ENCODE data around the gene TRIM44.
"Not testable (repeated sequence)": the region's sequence is repeated elsewhere in the genome, so short reads cannot be mapped to it uniquely, and the experiment has no call there.

TRIM44 gene

DNA sequence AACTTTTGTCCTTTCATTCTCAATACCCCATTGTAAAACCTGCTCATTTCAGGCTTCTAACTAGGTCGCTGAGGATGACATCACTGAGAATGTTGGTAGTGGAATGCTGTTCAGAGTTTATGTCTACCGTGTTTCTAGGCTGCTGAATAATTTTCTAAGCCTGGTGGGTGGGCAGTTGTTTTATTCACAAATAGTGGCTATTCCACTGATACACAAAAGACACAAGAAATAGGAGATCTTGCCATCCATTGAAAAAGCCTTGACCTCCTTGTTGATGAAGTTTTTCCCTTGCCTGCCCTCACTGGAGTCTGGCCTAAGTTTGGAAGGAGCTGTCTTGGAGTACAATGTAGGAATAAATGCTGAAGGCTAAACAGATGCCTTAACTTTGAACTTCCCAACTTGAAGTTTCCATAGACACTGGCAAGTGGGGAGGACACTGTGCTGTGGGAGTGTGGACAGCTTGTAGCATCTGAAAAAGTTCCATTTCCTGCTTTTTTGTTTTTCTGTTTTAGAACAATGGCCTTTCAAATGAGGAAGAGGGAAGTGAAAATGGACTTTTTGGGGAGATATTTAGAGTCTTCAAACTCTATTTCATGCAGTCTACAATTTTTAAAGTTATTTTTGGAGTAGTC, 59.2 kb downstream of the TRIM44 start:
- no peak for DNase-seq

DNA sequence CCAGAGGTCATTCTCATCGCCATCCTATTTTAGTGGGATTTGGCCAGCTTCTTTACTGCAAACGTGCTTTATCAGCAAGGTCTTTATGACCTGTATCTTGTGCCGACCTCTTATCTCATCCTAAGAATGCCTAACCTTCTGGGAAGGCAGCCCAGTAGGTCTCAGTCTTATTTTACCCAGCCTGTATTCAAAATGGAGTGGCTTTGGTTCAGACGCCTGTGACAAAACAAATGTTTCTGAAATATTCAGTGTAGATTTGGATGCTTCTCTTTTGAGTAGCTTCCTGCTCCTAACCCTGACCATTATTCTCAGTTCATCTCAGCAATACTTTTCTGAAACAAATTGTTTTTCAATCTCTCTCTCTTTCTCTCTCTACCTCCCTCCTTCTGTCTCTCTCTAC, 60.1 kb downstream of the TRIM44 start:
- DNase-seq = no peak

DNA sequence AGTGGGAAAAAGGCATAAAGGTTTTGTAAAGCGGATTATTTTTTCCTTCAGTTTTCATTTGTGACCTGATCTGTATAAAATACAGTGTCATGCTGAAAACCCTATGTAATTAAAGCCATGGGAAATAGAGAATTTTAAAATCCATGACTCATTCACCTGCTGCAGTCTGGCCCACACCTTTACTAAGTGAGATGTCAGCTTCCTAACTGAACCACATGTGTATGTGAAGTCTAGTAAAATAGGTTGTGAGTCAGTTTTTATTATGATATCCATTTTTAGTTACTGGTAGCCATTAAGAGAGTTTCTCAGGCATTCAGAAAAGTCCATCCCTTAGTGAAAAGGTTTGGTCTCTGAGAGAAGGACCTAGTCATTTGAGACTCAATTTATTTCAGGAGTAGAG, 60.9 kb downstream of the TRIM44 start:
- no peak for DNase-seq

DNA sequence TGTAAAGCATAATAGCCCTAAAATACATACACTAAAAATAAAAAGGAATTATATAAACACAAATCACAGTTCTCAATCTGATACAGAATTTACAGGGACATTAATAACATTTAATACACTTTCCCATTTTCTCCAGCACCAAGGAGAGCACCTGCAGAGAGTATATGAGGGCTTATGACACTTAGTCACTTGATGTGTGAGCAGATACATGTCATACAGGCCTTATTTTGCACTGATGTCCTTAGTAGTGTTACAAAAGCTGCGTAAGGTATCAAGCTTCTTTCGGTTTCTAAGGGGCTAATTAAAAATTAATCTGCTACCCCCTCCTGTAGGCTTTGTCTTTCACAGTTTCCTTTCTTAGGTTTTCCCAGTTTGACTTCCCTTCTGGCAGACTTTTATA, 61.3 kb downstream of the TRIM44 start:
- DNase-seq = no peak

DNA sequence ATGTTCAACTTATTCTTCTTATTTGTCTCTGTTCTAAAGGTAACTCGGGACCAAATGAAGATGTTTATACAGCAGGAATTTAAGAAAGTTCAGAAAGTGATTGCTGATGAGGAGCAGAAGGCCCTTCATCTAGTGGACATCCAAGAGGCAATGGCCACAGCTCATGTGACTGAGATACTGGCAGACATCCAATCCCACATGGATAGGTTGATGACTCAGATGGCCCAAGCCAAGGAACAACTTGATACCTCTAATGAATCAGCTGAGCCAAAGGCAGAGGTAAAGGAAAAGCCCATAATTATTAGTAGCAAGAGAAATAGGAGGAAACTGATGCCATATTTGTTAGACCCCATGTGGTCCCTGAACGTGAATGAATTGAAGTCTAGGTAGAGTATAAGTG, 63.3 kb downstream of the TRIM44 start:
- no peak for DNase-seq

DNA sequence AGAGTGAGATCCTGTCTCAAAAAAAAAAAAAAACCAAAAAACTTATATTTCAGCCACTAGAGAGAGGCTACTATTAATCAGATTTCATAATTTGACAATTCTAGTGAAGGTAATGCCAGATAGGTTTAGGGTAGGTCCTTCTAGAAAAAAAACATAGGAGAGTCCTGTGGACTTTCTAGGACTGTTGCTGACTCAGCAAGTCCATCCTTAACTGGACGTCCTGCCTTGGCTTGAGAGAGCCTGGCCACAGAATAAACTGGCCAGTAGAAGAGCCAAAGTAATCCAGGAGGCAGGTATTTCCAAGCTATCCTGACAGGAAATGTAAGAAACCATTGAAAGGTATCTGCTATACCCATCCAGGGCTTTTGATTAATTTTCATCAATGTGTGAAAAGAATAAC, 64.6 kb downstream of the TRIM44 start:
- DNase-seq = no peak

DNA sequence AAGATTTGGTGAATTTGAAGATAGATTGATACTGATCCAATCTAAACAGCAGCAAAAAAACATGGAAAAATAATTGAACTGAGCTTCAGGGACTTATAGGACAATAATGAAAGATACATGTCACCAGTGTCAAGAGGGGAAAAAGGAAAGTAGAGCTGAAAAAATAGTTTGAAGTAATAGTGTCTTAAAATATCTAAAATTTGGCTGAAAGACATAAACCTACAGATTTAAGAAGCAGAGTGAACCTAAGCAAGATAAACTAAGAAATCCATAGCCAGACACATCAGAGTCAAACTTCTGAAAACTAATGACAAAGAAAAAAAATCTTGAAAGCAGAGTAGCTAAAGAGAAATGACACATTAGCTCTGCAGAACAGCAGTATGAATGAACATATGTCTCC, 67.7 kb downstream of the TRIM44 start:
- DNase-seq = no peak

DNA sequence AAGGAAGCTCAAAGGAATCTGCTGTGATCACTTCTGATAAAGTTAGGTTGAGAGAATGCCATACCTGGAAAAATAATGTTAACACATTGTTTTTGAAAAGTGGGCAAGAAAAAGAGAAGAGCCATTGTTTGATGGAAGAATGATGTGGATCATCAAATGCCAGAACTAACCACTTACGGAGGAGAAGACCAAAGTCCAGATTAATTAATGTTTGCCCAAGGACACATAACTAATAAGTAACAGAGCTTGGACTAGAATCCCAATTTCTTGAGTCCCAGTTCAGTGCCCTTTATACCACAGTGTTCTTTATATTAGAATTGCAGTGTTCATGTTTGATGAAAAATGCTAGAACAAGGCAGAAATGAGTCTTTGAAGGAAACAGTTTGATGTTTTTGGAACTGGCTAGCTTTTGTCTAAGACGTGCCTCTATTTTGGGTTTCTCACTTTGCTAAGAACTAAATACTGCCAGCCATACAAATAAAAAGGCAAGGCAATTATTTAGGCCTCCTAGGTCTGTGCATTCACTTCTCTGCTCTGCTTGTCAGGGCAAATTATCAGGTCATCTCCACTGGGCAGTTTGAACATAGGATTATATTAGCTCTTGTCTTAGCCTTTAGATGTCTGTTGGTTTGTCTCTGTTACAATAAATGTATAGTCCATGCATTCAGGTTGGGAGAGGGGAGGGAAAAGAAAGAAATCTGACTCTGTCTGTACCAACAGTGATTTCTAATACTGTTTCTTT, 72.3 kb downstream of the TRIM44 start:
- no peak for DNase-seq

DNA sequence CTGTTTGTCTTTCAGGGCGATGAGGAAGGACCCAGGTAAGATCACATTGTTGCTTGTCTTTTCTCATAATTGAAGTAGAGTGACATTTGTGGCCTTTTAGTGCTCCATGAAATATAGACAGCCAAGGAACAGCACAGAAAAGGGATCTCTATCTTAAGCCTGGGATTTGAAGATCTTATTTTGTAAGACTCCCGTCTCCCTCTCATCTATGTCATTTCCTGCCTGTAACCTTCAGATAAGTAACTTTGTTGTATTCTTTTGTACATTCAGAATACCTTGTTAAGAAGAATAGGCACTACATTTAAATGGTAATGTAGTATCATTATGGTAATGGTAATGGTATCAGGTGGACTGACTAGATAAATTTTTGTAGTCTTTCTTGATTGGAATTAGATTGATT, 72.8 kb downstream of the TRIM44 start:
- DNase-seq = no peak

DNA sequence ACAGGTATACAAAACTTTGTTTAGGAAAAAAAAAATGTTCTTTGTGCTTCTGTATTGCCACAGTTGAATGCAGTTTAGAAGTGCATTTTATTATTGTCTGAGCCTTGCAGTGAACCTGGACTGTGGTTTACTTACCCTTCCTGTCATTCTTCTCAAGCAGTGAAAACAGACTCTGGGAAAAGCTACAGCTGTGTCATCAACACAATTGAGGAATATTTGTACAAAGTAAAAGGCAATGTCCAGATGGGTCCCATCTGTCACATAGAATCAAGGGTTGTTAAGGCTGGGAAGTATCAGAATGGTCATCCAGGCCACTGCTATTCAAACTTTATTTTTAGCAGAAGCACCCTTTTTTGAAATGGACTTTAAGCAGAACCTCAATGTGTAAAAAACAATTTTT, 73.3 kb downstream of the TRIM44 start:
- no peak for DNase-seq

DNA sequence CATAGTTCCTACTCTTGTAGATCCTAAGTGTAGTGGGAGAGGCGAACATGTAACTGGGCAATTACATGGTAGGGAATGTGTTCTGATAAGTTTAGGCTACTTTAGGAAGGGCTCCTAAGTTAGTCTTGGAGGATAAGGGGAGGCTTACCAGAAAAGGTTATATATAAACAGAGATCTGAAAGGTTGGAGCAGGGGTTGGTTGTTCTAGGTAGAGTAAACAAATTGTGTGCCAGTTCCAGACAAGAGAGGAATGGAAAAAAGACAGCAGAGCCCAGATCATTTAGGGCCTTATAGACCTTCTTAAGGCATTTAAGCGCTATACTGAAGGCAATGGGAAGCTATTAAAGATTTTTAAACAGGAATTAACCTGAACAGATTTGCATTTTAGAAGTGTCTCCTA, 74.4 kb downstream of the TRIM44 start:
- no peak for DNase-seq

DNA sequence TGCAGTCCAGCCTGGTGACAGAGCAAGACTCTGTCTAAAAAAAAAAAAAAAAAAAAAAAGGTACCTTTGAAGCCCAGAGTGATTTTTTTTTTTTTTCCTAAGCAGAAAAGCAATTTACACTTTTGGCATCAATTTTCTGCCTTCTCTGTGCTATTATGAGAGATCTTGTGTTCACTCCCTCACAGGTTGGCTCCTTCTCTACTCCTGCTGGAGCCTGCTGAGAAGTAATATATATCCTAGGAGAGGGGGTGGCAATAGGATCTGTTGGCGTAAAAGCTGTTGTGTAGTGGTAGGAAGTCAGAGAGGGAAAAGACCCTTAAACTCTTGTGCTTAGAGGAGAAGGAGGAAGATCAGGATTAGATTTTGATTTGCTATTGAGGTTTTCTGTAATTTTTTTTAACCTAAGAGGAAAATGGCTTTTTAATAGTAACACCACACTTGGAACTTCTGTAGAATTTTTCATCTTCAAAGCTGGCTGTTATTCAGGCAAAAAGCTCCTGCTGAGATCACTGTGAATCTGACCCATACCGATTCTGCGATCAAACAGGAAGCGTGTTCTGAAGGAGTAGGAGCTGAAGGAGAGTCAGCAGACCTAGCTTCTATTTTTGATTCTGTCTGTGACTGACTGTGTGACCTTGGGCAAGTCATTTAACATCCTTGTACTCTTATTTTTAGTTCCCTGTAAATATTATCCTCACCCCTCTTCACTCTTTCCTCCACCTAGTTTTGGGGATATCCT, 77.7 kb downstream of the TRIM44 start:
- no peak for DNase-seq

DNA sequence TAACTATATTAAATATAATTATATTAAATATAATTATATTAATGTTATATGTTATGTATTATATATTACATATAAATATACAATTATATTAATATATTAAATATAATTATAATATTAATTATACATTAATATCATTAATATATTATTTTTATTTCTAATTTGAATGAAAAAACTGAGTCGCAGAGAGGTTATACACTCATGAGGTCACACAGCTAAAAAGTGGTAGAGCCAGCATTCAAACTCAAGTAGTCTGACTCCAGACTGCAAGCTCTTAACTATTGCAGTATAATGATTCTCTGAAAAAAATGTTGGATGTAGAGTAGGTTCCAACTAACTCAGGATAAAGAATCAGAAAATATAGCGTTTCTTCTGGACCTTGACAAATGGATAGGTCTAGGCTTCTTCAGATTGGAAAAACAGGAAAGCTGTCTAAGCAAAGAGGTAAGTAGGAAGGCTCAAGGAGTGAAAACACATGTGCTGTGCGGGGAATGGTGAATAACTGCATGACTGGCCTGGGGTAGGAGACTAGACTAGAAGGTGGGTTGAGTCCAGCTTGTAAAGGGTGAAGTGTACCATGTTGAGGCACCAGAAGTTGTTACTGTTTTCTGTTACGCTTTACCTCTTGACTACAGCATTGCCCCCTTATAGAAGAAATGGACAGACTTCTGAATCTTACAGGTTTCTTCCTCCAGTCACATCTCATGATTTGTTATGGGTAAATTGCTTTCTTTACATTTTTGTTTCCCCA, 80.3 kb downstream of the TRIM44 start:
- DNase-seq = no peak

DNA sequence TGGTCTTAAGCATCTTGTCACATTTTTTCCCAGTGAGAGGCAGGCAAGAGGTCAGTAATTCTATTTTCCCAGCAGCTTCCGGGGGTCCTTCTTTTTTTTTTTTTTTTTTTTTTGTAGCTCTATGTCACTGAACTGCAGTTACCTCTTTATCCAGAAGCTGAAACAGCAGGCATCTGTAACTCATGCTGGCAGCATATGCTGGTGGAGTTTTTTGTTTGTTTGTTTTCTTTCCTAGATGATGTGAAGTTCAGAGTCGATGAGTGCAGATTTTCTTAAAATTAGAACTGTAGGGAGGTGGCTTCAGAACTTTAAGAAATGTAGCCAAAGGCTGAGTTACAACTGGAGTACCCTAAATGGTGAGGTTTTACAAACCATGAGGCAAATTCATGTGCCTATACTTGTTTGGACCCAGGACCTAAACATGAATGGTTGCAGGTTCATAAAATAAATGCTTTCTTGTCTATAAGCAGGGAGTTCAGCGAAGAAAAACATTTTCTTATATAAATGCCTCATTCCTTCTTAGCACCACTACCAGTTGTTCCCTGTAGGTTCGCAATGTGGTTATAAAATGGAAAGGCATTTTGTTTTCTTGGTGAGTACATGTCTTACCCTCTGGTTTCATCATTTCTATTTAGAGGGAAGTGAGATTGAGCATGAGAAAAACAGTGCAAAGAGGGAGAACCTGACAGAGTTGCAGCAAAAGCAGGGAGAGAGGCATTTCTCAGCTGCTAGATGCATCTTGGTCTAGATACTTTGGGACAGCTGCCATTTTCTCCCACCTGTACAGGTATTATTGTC, 84.0 kb downstream of the TRIM44 start:
- no peak for DNase-seq

DNA sequence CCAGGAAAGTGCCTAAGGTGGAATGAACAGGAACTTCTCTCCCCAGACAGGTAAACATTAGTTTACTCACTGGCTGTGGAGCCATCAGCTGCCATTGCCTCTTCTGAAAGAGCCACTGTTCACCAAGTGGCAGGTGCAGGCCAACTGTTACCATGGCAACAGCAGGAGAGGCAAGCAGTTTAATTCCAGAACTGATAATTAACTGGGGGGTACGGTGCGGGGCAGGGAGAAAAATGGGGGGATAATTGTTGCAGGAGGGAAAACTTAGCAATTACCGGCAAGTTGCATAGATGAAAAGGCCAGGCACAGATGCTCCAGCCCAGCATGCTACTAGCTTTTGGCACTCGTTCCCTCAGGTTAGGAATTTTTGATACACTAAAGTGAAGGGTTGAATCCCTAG, 85.1 kb downstream of the TRIM44 start:
- no peak for DNase-seq

DNA sequence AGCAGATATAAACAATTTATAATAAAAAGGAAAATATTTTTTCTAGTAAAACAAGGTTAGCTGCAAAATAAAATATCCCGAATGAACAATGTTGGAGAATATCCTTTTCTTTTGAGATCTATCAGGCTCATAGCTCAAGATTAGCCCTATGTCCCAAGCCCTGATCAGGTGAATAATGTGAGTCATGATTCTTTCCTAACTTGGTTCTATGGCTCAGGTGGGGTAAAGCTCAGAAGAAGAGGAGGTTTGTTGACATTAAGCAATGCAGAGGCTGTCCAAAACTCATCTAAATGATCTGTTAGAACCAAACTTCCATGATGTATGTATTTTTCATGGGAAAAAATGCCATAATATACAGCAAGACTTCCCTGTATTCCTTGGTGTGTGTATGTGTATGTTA, 86.1 kb downstream of the TRIM44 start:
- DNase-seq = no peak

DNA sequence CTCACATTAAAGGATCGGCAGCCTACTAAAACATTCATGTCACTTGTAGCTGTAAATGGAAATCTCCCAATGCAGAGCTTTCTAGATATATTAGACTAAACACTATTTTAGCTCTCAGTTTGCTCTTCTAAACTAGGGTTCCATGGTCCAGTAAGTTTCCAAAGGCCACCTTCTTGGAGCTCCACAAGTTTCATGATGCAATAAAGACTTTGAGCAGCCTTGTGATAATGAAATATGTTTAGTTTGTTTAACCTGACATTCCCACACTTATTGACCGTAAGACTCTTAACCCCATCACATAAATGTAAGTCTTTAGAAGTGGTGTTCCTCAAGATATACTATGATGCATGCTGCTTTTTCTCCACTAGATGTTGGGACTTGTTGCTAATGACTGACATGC, 87.7 kb downstream of the TRIM44 start:
- DNase-seq = no peak

DNA sequence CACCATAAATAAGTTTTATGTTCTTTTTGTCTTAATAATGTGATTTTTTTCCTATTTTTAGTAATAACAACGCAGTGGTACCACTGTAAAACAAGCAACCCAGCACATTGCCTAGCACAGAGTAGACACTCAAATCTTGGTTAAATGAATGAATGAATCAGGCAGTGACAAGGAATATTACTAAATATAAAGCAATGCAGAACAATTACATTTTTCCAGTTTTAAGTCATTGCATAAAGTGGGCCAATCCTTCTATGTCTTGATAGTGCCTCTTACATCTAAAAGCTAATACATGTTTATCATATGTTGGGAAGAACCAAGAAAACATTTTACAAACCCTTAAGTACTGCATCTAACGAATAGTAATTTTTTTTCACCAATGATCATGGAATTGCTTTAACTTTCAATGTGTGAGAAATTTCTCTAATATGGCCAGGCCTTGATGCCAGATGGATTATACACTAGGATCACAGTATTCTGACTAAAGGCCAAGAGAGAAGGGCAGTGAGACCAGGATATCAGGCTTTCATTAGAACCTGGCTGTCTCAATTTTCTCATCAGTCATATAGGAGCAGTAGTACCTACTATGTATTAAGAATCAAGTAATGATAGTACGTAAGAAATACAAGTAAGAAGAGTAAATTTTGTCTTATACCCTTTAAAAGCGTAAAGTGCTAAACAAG, 88.5 kb downstream of the TRIM44 start:
- no peak for DNase-seq

DNA sequence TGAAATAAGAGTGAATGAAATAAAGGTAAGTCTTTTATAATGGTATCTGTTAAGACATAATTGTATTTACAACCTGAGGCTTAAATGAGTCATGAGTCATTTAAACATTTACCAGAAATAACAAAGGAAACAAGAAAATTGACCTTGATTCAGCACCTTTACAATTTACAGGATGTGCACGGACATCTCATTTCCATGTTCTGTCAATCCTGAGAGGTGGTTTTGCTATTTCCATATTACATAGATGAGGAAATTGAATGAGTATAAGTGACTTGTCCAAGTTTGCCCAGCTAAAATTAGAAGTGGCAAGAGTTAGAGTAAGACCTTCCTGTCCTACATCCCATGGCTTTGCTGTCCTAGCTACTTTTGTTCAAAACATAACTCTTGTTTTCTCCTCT, 89.1 kb downstream of the TRIM44 start:
- DNase-seq = no peak

DNA sequence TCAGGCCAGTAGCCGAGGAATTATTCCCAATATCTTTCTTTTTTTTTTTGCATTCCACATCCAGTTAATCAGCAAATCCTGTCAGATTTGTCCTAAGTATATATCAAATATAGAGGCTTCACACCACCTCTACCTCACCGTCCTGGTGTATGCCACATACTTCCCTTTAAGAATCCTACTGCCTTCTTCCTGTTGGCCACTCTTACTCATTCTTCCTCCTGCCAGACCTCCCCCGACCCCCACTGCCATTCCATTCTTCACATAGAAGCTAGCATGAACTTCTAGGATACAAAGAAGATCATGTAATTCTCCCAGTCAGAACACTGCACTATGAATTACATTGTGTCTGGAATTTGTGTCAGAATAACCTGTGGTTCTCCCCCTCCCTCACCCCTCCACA, 89.5 kb downstream of the TRIM44 start:
- DNase-seq = no peak

DNA sequence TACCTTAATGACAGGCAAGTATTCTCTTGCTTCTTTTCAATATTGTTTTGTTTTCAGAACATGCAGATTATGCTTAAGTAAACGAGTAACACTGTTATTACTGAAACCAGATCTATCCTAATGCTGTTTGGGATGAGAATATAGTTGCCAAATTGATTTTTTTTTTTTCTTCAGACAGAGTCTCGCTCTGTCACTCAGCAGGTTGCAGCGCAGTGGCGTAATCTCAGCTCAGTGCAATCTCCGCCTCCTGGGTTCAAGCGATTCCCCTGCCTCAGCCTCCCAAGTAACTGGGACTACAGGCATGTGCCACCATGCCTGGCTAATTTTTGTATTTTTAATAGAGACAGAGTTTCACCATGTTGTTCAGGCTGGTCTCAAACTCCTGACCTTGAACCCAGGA, 91.0 kb downstream of the TRIM44 start:
- DNase-seq = not testable (repeated sequence)

DNA sequence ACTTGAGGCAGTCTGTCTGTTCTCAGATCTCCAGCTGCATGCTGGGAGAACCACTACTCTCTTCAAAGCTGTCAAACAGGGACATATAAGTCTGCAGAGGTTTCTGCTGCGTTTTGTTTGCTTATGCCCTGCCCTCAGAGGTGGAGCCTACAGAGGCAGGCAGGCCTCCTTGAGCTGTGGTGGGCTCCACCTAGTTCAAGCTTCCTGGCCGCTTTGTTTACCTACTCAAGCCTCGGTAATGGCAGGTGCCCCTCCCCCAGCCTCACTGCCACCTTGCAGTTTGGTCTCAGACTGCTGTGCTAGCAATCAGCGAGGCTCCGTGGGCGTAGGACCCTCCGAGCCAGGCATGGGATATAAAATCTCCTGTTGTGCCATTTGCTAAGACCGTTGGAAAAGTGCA, 97.4 kb downstream of the TRIM44 start:
- not testable (repeated sequence) for DNase-seq

Data from activated CD4-positive, alpha-beta T cell treated with anti-CD3 and anti-CD28 coated beads for 1 hour (primary cell).